ENCODE measurements around the gene PAK3. TPM values are rescaled to one million over a fixed set of nuclear protein-coding genes. Genes with fewer than 3 reads are reported as not detected.

PAK3 gene
- total RNA-seq, 1 donor from 2014 or later: 13.7 TPM

- Histone ChIP-seq H3K4me3 (ENCODE audit: insufficient read depth, low read depth, low read length) (no peak overlapping the region), H3K4me2 (ENCODE audit: low read length) (no peak overlapping the region), H4K20me1 (ENCODE audit: insufficient read depth, low read length) (peaks cover 3% of the 10 kb centered on the region), H3K79me2 (ENCODE audit: insufficient read depth, low read length) (no peaks in the 10 kb centered on the region), H2AFZ (ENCODE audit: low read depth, low read length) (no peak overlapping the region), H3K27me3 (ENCODE audit: insufficient read depth, low read length) (no peaks in the 10 kb centered on the region), H3K36me3 (ENCODE audit: insufficient read depth, low read length) (no peaks in the 10 kb centered on the region), H3K9me3 (ENCODE audit: insufficient read depth, low read depth, low read length) (no peaks in the 10 kb centered on the region), H3K4me1 (ENCODE audit: insufficient read depth, low read length) (no peaks in the 10 kb centered on the region), H3K9ac (ENCODE audit: low read length) (no peak overlapping the region), H3K27ac (ENCODE audit: low read depth, low read length) (no peak overlapping the region)
- DNase-seq (ENCODE audit: low read depth) (no peak), FAIRE-seq (peak; percentile 99)
- Mint-ChIP-seq H3K27ac (ENCODE audit: unreplicated experiment) (no peak overlapping the region), H3K36me3 (ENCODE audit: low read depth, unreplicated experiment) (no peaks in the 10 kb centered on the region), H3K4me1 (ENCODE audit: low read depth, unreplicated experiment) (peaks cover 2% of the 10 kb centered on the region), H3K27me3 (ENCODE audit: low read depth, unreplicated experiment) (no peaks in the 10 kb centered on the region), H3K9me3 (ENCODE audit: unreplicated experiment) (no peaks in the 10 kb centered on the region), H3K4me3 (ENCODE audit: unreplicated experiment) (no peak overlapping the region)
- TF ChIP-seq CTCF (IDR thresholded peaks at IDR 0.05; ENCODE audit: insufficient read depth, low read depth, low read length): no peak
- no peak for TF ChIP-seq EZH2 (IDR thresholded peaks at IDR 0.05; ENCODE audit: insufficient read depth, low read length)
Measured at GRCh38 chrX:111110098-111110775, 14.2 kb downstream of the PAK3 start.

- H3K4me1 ChIP-seq (ENCODE audit: insufficient read depth, low read length): no peaks in the 10 kb centered on the region
- no peak overlapping the region for H3K4me3 ChIP-seq (ENCODE audit: insufficient read depth, low read depth, low read length)
- no peak for FAIRE-seq
- H3K27me3 ChIP-seq (ENCODE audit: insufficient read depth, low read length): no peaks in the 10 kb centered on the region
- no peak overlapping the region for H2AFZ ChIP-seq (ENCODE audit: low read depth, low read length)
- H3K79me2 ChIP-seq (ENCODE audit: insufficient read depth, low read length): no peaks in the 10 kb centered on the region
- TF ChIP-seq EZH2 (IDR thresholded peaks at IDR 0.05; ENCODE audit: insufficient read depth, low read length) (no peak), CTCF (IDR thresholded peaks at IDR 0.05; ENCODE audit: insufficient read depth, low read depth, low read length) (no peak)
- no peaks in the 10 kb centered on the region for H3K27me3 Mint-ChIP-seq (ENCODE audit: low read depth, unreplicated experiment)
- H3K27ac ChIP-seq (ENCODE audit: low read depth, low read length): no peak overlapping the region
- no peak overlapping the region for H3K27ac Mint-ChIP-seq (ENCODE audit: unreplicated experiment)
- no peak overlapping the region for H3K4me3 Mint-ChIP-seq (ENCODE audit: unreplicated experiment)
- H3K9ac ChIP-seq (ENCODE audit: low read length): no peak overlapping the region
- H3K9me3 Mint-ChIP-seq (ENCODE audit: unreplicated experiment): no peaks in the 10 kb centered on the region
- no peaks in the 10 kb centered on the region for H3K36me3 Mint-ChIP-seq (ENCODE audit: low read depth, unreplicated experiment)
- no peak for DNase-seq (ENCODE audit: low read depth)
- H3K4me1 Mint-ChIP-seq (ENCODE audit: low read depth, unreplicated experiment): peaks cover 2% of the 10 kb centered on the region
- no peak overlapping the region for H3K4me2 ChIP-seq (ENCODE audit: low read length)
- H4K20me1 ChIP-seq (ENCODE audit: insufficient read depth, low read length): no peaks in the 10 kb centered on the region
- H3K9me3 ChIP-seq (ENCODE audit: insufficient read depth, low read depth, low read length): no peaks in the 10 kb centered on the region
- H3K36me3 ChIP-seq (ENCODE audit: insufficient read depth, low read length): no peaks in the 10 kb centered on the region
Measured at GRCh38 chrX:111114806-111115205, 18.8 kb downstream of the PAK3 start.

- Histone ChIP-seq H3K4me2 (ENCODE audit: low read length) (no peak overlapping the region), H3K27ac (ENCODE audit: low read depth, low read length) (no peak overlapping the region), H3K27me3 (ENCODE audit: insufficient read depth, low read length) (no peaks in the 10 kb centered on the region), H3K9ac (ENCODE audit: low read length) (no peak overlapping the region), H2AFZ (ENCODE audit: low read depth, low read length) (no peak overlapping the region), H3K4me1 (ENCODE audit: insufficient read depth, low read length) (no peaks in the 10 kb centered on the region), H3K4me3 (ENCODE audit: insufficient read depth, low read depth, low read length) (no peak overlapping the region), H3K36me3 (ENCODE audit: insufficient read depth, low read length) (no peaks in the 10 kb centered on the region), H3K79me2 (ENCODE audit: insufficient read depth, low read length) (no peaks in the 10 kb centered on the region), H4K20me1 (ENCODE audit: insufficient read depth, low read length) (no peaks in the 10 kb centered on the region), H3K9me3 (ENCODE audit: insufficient read depth, low read depth, low read length) (no peaks in the 10 kb centered on the region)
- FAIRE-seq (peak; percentile 79), DNase-seq (ENCODE audit: low read depth) (no peak)
- no peak overlapping the region for H3K27ac Mint-ChIP-seq (ENCODE audit: unreplicated experiment)
- no peaks in the 10 kb centered on the region for H3K27me3 Mint-ChIP-seq (ENCODE audit: low read depth, unreplicated experiment)
- TF ChIP-seq CTCF (IDR thresholded peaks at IDR 0.05; ENCODE audit: insufficient read depth, low read depth, low read length) (no peak), EZH2 (IDR thresholded peaks at IDR 0.05; ENCODE audit: insufficient read depth, low read length) (no peak)
- H3K4me3 Mint-ChIP-seq (ENCODE audit: unreplicated experiment): no peak overlapping the region
- no peaks in the 10 kb centered on the region for H3K4me1 Mint-ChIP-seq (ENCODE audit: low read depth, unreplicated experiment)
- no peaks in the 10 kb centered on the region for H3K36me3 Mint-ChIP-seq (ENCODE audit: low read depth, unreplicated experiment)
- no peaks in the 10 kb centered on the region for H3K9me3 Mint-ChIP-seq (ENCODE audit: unreplicated experiment)
Measured at GRCh38 chrX:111116666-111117065, 20.7 kb downstream of the PAK3 start.

Measured in astrocyte (in vitro differentiated cells and primary cell).